ENCODE measurements around the gene ZNF710.

GRCh38 chr15:89982315-89983055 is 18.6 kb upstream of the ZNF710 start:
- TF ChIP-seq TEF (CRISPR knock-in tag; IDR thresholded peaks at IDR 0.05) (no peak), CTCF (CRISPR knock-in tag; IDR thresholded peaks at IDR 0.05) (no peak), ZNF710 (CRISPR knock-in tag; IDR thresholded peaks at IDR 0.05; ENCODE audit: borderline replicate concordance) (no peak), POLR2A (IDR thresholded peaks at IDR 0.05; ENCODE audit: insufficient read depth in 1 of 2, low read depth in 2 of 2, low read length in 2 of 2) (no peak), HCFC1 (IDR thresholded peaks at IDR 0.05; ENCODE audit: low read depth, low read length) (no peak), TARDBP (CRISPR knock-in tag; IDR thresholded peaks at IDR 0.05) (no peak), NFE2L1 (CRISPR knock-in tag; IDR thresholded peaks at IDR 0.05; ENCODE audit: borderline replicate concordance) (no peak), CAMTA2 (CRISPR knock-in tag; IDR thresholded peaks at IDR 0.05; ENCODE audit: borderline replicate concordance) (no peak), ZNF232 (CRISPR knock-in tag; IDR thresholded peaks at IDR 0.05; ENCODE audit: borderline replicate concordance) (no peak), E2F5 (CRISPR knock-in tag; conservative IDR thresholded peaks at IDR 0.05) (no peak), KDM5B (CRISPR knock-in tag; IDR thresholded peaks at IDR 0.05; ENCODE audit: borderline replicate concordance) (no peak)

Measured in HepG2 (cell line).